Keratinocyte (primary cell): ENCODE data around the gene SYNGR1. TPM values are rescaled to one million over a fixed set of nuclear protein-coding genes. Genes with fewer than 3 reads are reported as not detected.

Source experiments
- DNase-seq: peaks from one replicate; pipeline ENCODE4 v3.0.0-alpha.2; 2011; ENCODE audit warnings: low read depth, missing footprints, low spot score
- FAIRE-seq: peaks from 2 replicates; lab custom pipeline; 2011; peaks lifted over from hg19 to GRCh38; lab: Jason Lieb, UNC
- H2AFZ ChIP-seq: 2 replicates; pipeline ENCODE4 v1.6.0; 2012; ENCODE audit warnings: low read length, control low read depth, inconsistent platforms; ENCODE audit not compliant: control insufficient read depth
- H3K27ac ChIP-seq: 2 replicates; pipeline ENCODE4 v1.5.1; 2011; ENCODE audit warnings: low read length; ENCODE audit not compliant: control insufficient read depth, insufficient read depth
- H3K27me3 ChIP-seq: 3 replicates; pipeline ENCODE4 v1.6.0; 2011; ENCODE audit warnings: low read length; ENCODE audit not compliant: control insufficient read depth, insufficient read depth; ENCODE audit errors: extremely low read depth
- H3K36me3 ChIP-seq, 2 experiments: 2 replicates in 1 of 2; 3 replicates in 1 of 2; pipeline ENCODE4 v1.5.1; 2011; ENCODE audit warnings: low read length in 2 of 2, mild to moderate bottlenecking in 1 of 2; ENCODE audit not compliant: control insufficient read depth in 2 of 2, insufficient read depth in 2 of 2; ENCODE audit errors: extremely low read depth in 1 of 2
- H3K4me1 ChIP-seq: 3 replicates; pipeline ENCODE4 v1.5.1; 2011; ENCODE audit warnings: low read length; ENCODE audit not compliant: control insufficient read depth, insufficient read depth; ENCODE audit errors: extremely low read depth
- H3K4me2 ChIP-seq: 3 replicates; pipeline ENCODE4 v1.6.0; 2011; ENCODE audit warnings: low read depth, low read length; ENCODE audit not compliant: control insufficient read depth, insufficient read depth; ENCODE audit errors: extremely low read depth
- H3K4me3 ChIP-seq, 3 experiments: fragments of 200-600 bp in 1 of 3; sonication (generic) in 1 of 3; 2 replicates in 2 of 3; 3 replicates in 1 of 3; pipeline ENCODE4 v1.5.1; 2011 to 2016; ENCODE audit warnings: low read length in 3 of 3, mild to moderate bottlenecking in 3 of 3, control low read depth in 2 of 3, inconsistent platforms in 1 of 3, low read depth in 1 of 3, mixed read lengths in 1 of 3, mixed run types in 1 of 3, moderate library complexity in 1 of 3; ENCODE audit not compliant: control insufficient read depth in 2 of 3, insufficient read depth in 2 of 3; ENCODE audit errors: extremely low read depth in 1 of 3
- H3K79me2 ChIP-seq: 2 replicates; pipeline ENCODE4 v1.6.0; 2012; ENCODE audit warnings: low read length; ENCODE audit not compliant: control insufficient read depth, insufficient read depth
- H3K9ac ChIP-seq: 3 replicates; pipeline ENCODE4 v1.6.0; 2011; ENCODE audit warnings: low read length; ENCODE audit not compliant: control insufficient read depth, insufficient read depth; ENCODE audit errors: extremely low read depth
- H3K9me1 ChIP-seq: 3 replicates; pipeline ENCODE4 v1.6.0; 2011; ENCODE audit warnings: low read length; ENCODE audit not compliant: control insufficient read depth, insufficient read depth; ENCODE audit errors: extremely low read depth
- H3K9me3 ChIP-seq: 2 replicates; pipeline ENCODE4 v1.5.1; 2012; ENCODE audit warnings: low read depth, low read length; ENCODE audit not compliant: control insufficient read depth
- H4K20me1 ChIP-seq: 3 replicates; pipeline ENCODE4 v1.6.0; 2011; ENCODE audit warnings: low read length; ENCODE audit not compliant: control insufficient read depth, insufficient read depth; ENCODE audit errors: extremely low read depth
- EZH2 ChIP-seq: IDR thresholded peaks from one replicate; pipeline ENCODE4 v1.6.1; 2012; ENCODE audit warnings: inconsistent platforms, mild to moderate bottlenecking, low read length, moderate library complexity
- dilution Hi-C: fragments of 300-500 bp; cut with MboI; formaldehyde crosslinking; loops from one replicate; pipeline ENCODE4 v1.7.0; 2020; ENCODE audit warnings: low sequenced_read_pairs; ENCODE audit not compliant: extremely low pct_ligation_motif_present
- polyA plus RNA-seq, 5 experiments: library from polyadenylated mRNA; depleted of rRNA in 3 of 5; stranded (reverse) in 3 of 5; stranded (forward) in 1 of 5; unstranded in 1 of 5; fragments of >200 nt; gene quantifications; 1 replicate in 1 of 5; 2 replicates in 3 of 5; 3 replicates in 1 of 5; pipeline versions ENCODE4 v1.2.1 to v1.2.3, GENCODE V29; 2011 to 2012; ENCODE audit warnings: missing spikeins in 2 of 5, low read depth in 1 of 5, low replicate concordance in 1 of 5
- small RNA-seq, 3 experiments: library from RNA; depleted of rRNA; stranded (forward); fragments of <200 nt; gene quantifications; one replicate each; pipeline ENCODE3, GENCODE V24; 2012; ENCODE audit warnings: low read depth in 3 of 3, low replicate concordance in 1 of 3; ENCODE audit not compliant: insufficient read length in 3 of 3
- TF ChIP-seq, protein P1 (sequence below), 3 experiments: IDR thresholded peaks in 1 of 3; conservative IDR thresholded peaks in 1 of 3; optimal IDR thresholded peaks in 1 of 3; 2 replicates in 2 of 3; 3 replicates in 1 of 3; pipeline versions ENCODE3 to v1.5.1; 2011; ENCODE audit warnings: low read length in 3 of 3, mild to moderate bottlenecking in 3 of 3, moderate library complexity in 2 of 3, control low read depth in 1 of 3, inconsistent platforms in 1 of 3; ENCODE audit not compliant: insufficient read depth in 2 of 3; ENCODE audit errors: extremely low read depth in 1 of 3

Gene SYNGR1
- polyA plus RNA-seq, 1 donor (not counting 4 experiments of a cell fraction or from before 2014, with no cell fraction given): 0.63 TPM

- Histone ChIP-seq H3K4me2 (no peak overlapping the region), H3K36me3 (peaks cover 6 to 13% of the 10 kb centered on the region in 2 experiments), H3K4me1 (peaks cover 6% of the 10 kb centered on the region), H3K9me1 (no peaks in the 10 kb centered on the region), H3K27me3 (no peaks in the 10 kb centered on the region), H3K9me3 (no peaks in the 10 kb centered on the region), H3K27ac (no peak overlapping the region), H3K4me3 (no peak overlapping the region), H4K20me1 (no peaks in the 10 kb centered on the region), H3K9ac (no peak overlapping the region), H2AFZ (no peak overlapping the region), H3K79me2 (no peaks in the 10 kb centered on the region)
- TF ChIP-seq, protein P1, sequence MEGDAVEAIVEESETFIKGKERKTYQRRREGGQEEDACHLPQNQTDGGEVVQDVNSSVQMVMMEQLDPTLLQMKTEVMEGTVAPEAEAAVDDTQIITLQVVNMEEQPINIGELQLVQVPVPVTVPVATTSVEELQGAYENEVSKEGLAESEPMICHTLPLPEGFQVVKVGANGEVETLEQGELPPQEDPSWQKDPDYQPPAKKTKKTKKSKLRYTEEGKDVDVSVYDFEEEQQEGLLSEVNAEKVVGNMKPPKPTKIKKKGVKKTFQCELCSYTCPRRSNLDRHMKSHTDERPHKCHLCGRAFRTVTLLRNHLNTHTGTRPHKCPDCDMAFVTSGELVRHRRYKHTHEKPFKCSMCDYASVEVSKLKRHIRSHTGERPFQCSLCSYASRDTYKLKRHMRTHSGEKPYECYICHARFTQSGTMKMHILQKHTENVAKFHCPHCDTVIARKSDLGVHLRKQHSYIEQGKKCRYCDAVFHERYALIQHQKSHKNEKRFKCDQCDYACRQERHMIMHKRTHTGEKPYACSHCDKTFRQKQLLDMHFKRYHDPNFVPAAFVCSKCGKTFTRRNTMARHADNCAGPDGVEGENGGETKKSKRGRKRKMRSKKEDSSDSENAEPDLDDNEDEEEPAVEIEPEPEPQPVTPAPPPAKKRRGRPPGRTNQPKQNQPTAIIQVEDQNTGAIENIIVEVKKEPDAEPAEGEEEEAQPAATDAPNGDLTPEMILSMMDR (optimal IDR thresholded peaks at IDR 0.05 in 1 of 3, IDR thresholded peaks at IDR 0.05 in 1 of 3, conservative IDR thresholded peaks at IDR 0.05 in 1 of 3; ENCODE audit: extremely low read depth in 1 of 3, insufficient read depth in 2 of 3, low read length in 3 of 3): no peak
- no peak for TF ChIP-seq EZH2
- dilution Hi-C loops: no loop called here
- FAIRE-seq (no peak), DNase-seq (no peak)
Observed at GRCh38 chr22:39434243-39434653, 84.5 kb downstream of the SYNGR1 start.

DNA sequence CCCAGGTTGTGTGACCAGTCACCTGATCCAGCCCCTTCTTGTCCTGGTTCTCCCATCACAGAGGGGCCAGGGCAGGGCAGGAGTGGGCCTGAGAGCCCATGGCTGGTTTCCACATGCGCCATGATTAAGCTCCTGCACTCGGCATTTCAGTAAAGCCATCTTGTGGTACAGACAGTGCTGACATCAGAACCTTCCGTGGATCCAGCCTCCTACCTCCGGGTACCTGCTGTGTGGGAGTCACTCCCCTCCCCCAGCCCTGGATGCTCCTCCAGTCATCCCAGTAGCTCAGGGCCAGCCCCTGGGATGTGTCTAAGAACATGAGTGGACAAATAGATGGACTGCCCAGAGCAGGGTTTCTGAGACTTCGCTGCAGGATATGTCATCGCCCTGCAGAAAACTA, 84.9 kb downstream of the SYNGR1 start:
- DNase-seq (no peak), FAIRE-seq (no peak)
- Histone ChIP-seq H3K4me3 (no peak overlapping the region), H3K4me2 (no peak overlapping the region), H4K20me1 (no peaks in the 10 kb centered on the region), H2AFZ (no peak overlapping the region), H3K9me1 (no peaks in the 10 kb centered on the region), H3K27ac (no peak overlapping the region), H3K79me2 (no peaks in the 10 kb centered on the region), H3K9me3 (no peaks in the 10 kb centered on the region), H3K36me3 (peaks cover 6 to 13% of the 10 kb centered on the region in 2 experiments), H3K9ac (no peak overlapping the region), H3K27me3 (no peaks in the 10 kb centered on the region), H3K4me1 (peaks cover 6% of the 10 kb centered on the region)
- TF ChIP-seq, protein P1 (optimal IDR thresholded peaks at IDR 0.05 in 1 of 3, IDR thresholded peaks at IDR 0.05 in 1 of 3, conservative IDR thresholded peaks at IDR 0.05 in 1 of 3; ENCODE audit: extremely low read depth in 1 of 3, insufficient read depth in 2 of 3, low read length in 3 of 3): no peak
- TF ChIP-seq EZH2: no peak
- dilution Hi-C loops: no loop called here

Small RNA genes within 50 kb of the gene (small RNA-seq; reads per million reads assigned to genes)
- 0 reads per million in 3 experiments for gene SNORD43
- 886 to 18,470 (median 3,819) reads per million in 3 experiments for gene SNORD83A
- 0 reads per million in 3 experiments for gene SNORD83B

Other genes with a start within 250 kb of the SYNGR1 start
- gene CBX7, start 197.3 kb upstream of the SYNGR1 start, polyA plus RNA-seq: 1.2 to 1.6 TPM (median 1.3 TPM) in 3 replicates
- gene PDGFB, start 105.0 kb upstream of the SYNGR1 start, polyA plus RNA-seq: 4.3 to 10.3 TPM (median 6.0 TPM) in 3 replicates
- 2,424 to 2,611 TPM (median 2,538 TPM) in 3 replicates for gene RPL3, start 30.4 kb upstream of the SYNGR1 start, polyA plus RNA-seq
- gene TAB1, start 49.8 kb downstream of the SYNGR1 start, polyA plus RNA-seq: 11.8 to 13.5 TPM (median 13.1 TPM) in 3 replicates
- not detected in 3 replicates for gene MGAT3, start 107.0 kb downstream of the SYNGR1 start, polyA plus RNA-seq
- 13.8 to 27.6 TPM (median 18.4 TPM) in 3 replicates for gene MIEF1, start 152.3 kb downstream of the SYNGR1 start, polyA plus RNA-seq
- gene ATF4, start 170.6 kb downstream of the SYNGR1 start, polyA plus RNA-seq: 590 to 629 TPM (median 597 TPM) in 3 replicates
- 66.1 to 70.7 TPM (median 67.3 TPM) in 3 replicates for gene RPS19BP1, start 182.8 kb downstream of the SYNGR1 start, polyA plus RNA-seq
- gene CACNA1I, start 220.8 kb downstream of the SYNGR1 start, polyA plus RNA-seq: not detected in 3 replicates